GM23248 (cell line): ENCODE measurements around the gene TACSTD2. TPM values are rescaled to one million over a fixed set of nuclear protein-coding genes. Genes with fewer than 3 reads are reported as not detected.

Experiments
- DNase-seq: peaks from one replicate; pipeline ENCODE4 v3.0.0-alpha.2; 2015
- H2AFZ ChIP-seq: fragments of 200-600 bp; sonication (generic); 2 replicates; pipeline ENCODE4 v1.6.1; 2016; ENCODE audit warnings: antibody characterized with exemption
- H3F3A ChIP-seq: fragments of 200-600 bp; sonication (generic); 2 replicates; pipeline ENCODE4 v1.6.1; 2016; ENCODE audit warnings: mild to moderate bottlenecking, antibody characterized with exemption, mixed run types; ENCODE audit not compliant: insufficient read depth
- H3K27ac ChIP-seq: fragments of 200-600 bp; sonication (generic); 2 replicates; pipeline ENCODE4 v1.5.1; 2016; ENCODE audit warnings: mild to moderate bottlenecking
- H3K27me3 ChIP-seq: fragments of 200-600 bp; sonication (generic); replicated peaks from 2 replicates; pipeline ENCODE4 v1.6.1; 2016; ENCODE audit warnings: mild to moderate bottlenecking; ENCODE audit not compliant: insufficient read depth
- H3K36me3 ChIP-seq: fragments of 200-600 bp; sonication (generic); 2 replicates; pipeline ENCODE4 v1.6.1; 2016; ENCODE audit warnings: low read depth, mild to moderate bottlenecking
- H3K4me1 ChIP-seq: fragments of 200-600 bp; sonication (generic); 2 replicates; pipeline ENCODE4 v1.6.1; 2016; ENCODE audit warnings: mild to moderate bottlenecking; ENCODE audit not compliant: insufficient read depth
- H3K4me2 ChIP-seq: fragments of 200-600 bp; sonication (generic); one replicate; pipeline ENCODE4 v1.6.1; 2016; ENCODE audit warnings: mild to moderate bottlenecking; ENCODE audit not compliant: unreplicated experiment
- H3K4me3 ChIP-seq: fragments of 200-600 bp; sonication (generic); 2 replicates; pipeline ENCODE4 v1.5.1; 2016; ENCODE audit warnings: mild to moderate bottlenecking
- H3K79me2 ChIP-seq: fragments of 200-600 bp; sonication (generic); 2 replicates; pipeline ENCODE4 v1.6.1; 2016; ENCODE audit warnings: mild to moderate bottlenecking; ENCODE audit not compliant: insufficient read depth
- H3K9ac ChIP-seq: fragments of 200-600 bp; sonication (generic); 2 replicates; pipeline ENCODE4 v1.6.1; 2016; ENCODE audit warnings: mild to moderate bottlenecking
- H3K9me2 ChIP-seq: fragments of 200-600 bp; sonication (generic); 2 replicates; pipeline ENCODE4 v1.6.1; 2016; ENCODE audit warnings: mixed run types, mild to moderate bottlenecking, moderate library complexity; ENCODE audit not compliant: insufficient read depth
- H3K9me3 ChIP-seq: fragments of 200-600 bp; sonication (generic); one replicate; pipeline ENCODE4 v1.6.1; 2017; ENCODE audit warnings: low read depth
- H4K20me1 ChIP-seq: fragments of 200-600 bp; sonication (generic); 2 replicates; pipeline ENCODE4 v1.6.0; 2016; ENCODE audit not compliant: insufficient read depth
- EZH2 ChIP-seq: fragments of 200-600 bp; sonication (generic); IDR thresholded peaks from 2 replicates; pipeline ENCODE4 v1.6.1; 2018; ENCODE audit warnings: antibody characterized with exemption, mild to moderate bottlenecking; ENCODE audit not compliant: insufficient read depth, poor library complexity, severe bottlenecking
- EZH2phosphoT487 ChIP-seq: fragments of 200-600 bp; sonication (generic); IDR thresholded peaks from 2 replicates; pipeline ENCODE4 v1.6.1; 2018; ENCODE audit warnings: antibody characterized with exemption, moderate library complexity, mild to moderate bottlenecking, low read depth; ENCODE audit not compliant: insufficient read depth
- WGBS, 2 experiments: methylation state at CpG; one replicate each; pipeline ENCODE4 v1.1.6; 2015 to 2017; ENCODE audit warnings: low lambda C conversion rate in 2 of 2, low coverage in 1 of 2; ENCODE audit errors: missing lambda C conversion rate in 2 of 2; 5-methylcytosine and 5-hydroxymethylcytosine counted together
- in situ Hi-C: fragments of 300-500 bp; cut with MboI; formaldehyde crosslinking; loops from 2 replicates; pipeline ENCODE4 v1.15.0; 2020
- polyA plus RNA-seq: library from polyadenylated mRNA; unstranded; fragments of >200 nt; fragmentation: Nextera tagmentation; extraction: Ambion mirVana; gene quantifications from 2 replicates; pipeline ENCODE4 v1.2.1, GENCODE V29; 2016
- total RNA-seq: library from RNA; depleted of rRNA; stranded (reverse); fragments of >200 nt; shearing (Covaris generic); gene quantifications from 2 replicates; pipeline ENCODE4 v1.2.3, GENCODE V29; 2014

The TACSTD2 gene
- total and polyA plus RNA-seq, 2 experiments from 2014 or later: 1.5 to 1.8 TPM

- no peak overlapping the region for H3K4me2 ChIP-seq
- no peak overlapping the region for H3K9ac ChIP-seq
- H4K20me1 ChIP-seq: no peaks in the 10 kb centered on the region
- no peaks in the 10 kb centered on the region for H3K27me3 ChIP-seq
- 68 to 83% methylated on average over 1 of the region's 1 CpG for WGBS, 2 experiments
- no peak overlapping the region for H3K4me3 ChIP-seq
- H3K36me3 ChIP-seq: no peaks in the 10 kb centered on the region
- H3K9me2 ChIP-seq: no peaks in the 10 kb centered on the region
- in situ Hi-C loops: no loop called here
- no peaks in the 10 kb centered on the region for H3K9me3 ChIP-seq
- peaks cover 10% of the 10 kb centered on the region; the same call in 1 of the 2 replicates for H3F3A ChIP-seq
- TF ChIP-seq EZH2 (no peak), EZH2phosphoT487 (no peak)
- no peaks in the 10 kb centered on the region for H3K79me2 ChIP-seq
- peaks cover 27% of the 10 kb centered on the region for H3K4me1 ChIP-seq
- H3K27ac ChIP-seq: no peak overlapping the region
- H2AFZ ChIP-seq: no peak overlapping the region
- no peak for DNase-seq
Observed at GRCh38 chr1:58594546-58594945, 17.5 kb upstream of the TACSTD2 start.

GRCh38 chr1:58592522-58593134, 15.6 kb upstream of the TACSTD2 start:
- peak; percentile 87 for DNase-seq
- Histone ChIP-seq H3K9me2 (no peaks in the 10 kb centered on the region), H3K4me2 (peak overlapping the region; percentile 54), H3K27me3 (no peaks in the 10 kb centered on the region), H3K4me3 (0 out of 2 replicates have a peak overlapping the region, but pooled peaks have one; percentile 4), H4K20me1 (no peaks in the 10 kb centered on the region), H2AFZ (no peak overlapping the region), H3K9me3 (no peaks in the 10 kb centered on the region), H3K36me3 (no peaks in the 10 kb centered on the region), H3K9ac (no peak overlapping the region), H3K4me1 (peaks cover 27% of the 10 kb centered on the region), H3K27ac (peak overlapping the region; percentile 14; the same call in 1 of the 2 replicates), H3K79me2 (no peaks in the 10 kb centered on the region), H3F3A (peaks cover 10% of the 10 kb centered on the region; the same call in 1 of the 2 replicates)
- in situ Hi-C loops: no loop called here
- TF ChIP-seq EZH2 (no peak), EZH2phosphoT487 (no peak)
- WGBS, 2 experiments: 51 to 53% methylated on average over 5 of the region's 5 CpGs

GRCh38 chr1:58591806-58592205, 14.8 kb upstream of the TACSTD2 start:
- no peak overlapping the region for H3K9ac ChIP-seq
- no peaks in the 10 kb centered on the region for H3K9me2 ChIP-seq
- no peak overlapping the region for H2AFZ ChIP-seq
- no peaks in the 10 kb centered on the region for H3K79me2 ChIP-seq
- no peaks in the 10 kb centered on the region for H3K9me3 ChIP-seq
- H4K20me1 ChIP-seq: no peaks in the 10 kb centered on the region
- peak overlapping the region; percentile 54 for H3K4me2 ChIP-seq
- in situ Hi-C loops: no loop called here
- H3K27me3 ChIP-seq: no peaks in the 10 kb centered on the region
- no peak overlapping the region for H3K27ac ChIP-seq
- no peak for DNase-seq
- peaks cover 22% of the 10 kb centered on the region for H3K4me1 ChIP-seq
- TF ChIP-seq EZH2phosphoT487 (no peak), EZH2 (no peak)
- WGBS, 2 experiments: 17 to 18% methylated on average over 1 of the region's 1 CpG
- no peak overlapping the region for H3K4me3 ChIP-seq
- no peaks in the 10 kb centered on the region for H3K36me3 ChIP-seq
- peaks cover 4% of the 10 kb centered on the region; the same call in 1 of the 2 replicates for H3F3A ChIP-seq

GRCh38 chr1:58590019-58590418, 13.0 kb upstream of the TACSTD2 start:
- H3K9me3 ChIP-seq: no peaks in the 10 kb centered on the region
- H4K20me1 ChIP-seq: no peaks in the 10 kb centered on the region
- H3K4me2 ChIP-seq: no peak overlapping the region
- peaks cover 18% of the 10 kb centered on the region for H3F3A ChIP-seq
- H2AFZ ChIP-seq: no peak overlapping the region
- peaks cover 40% of the 10 kb centered on the region for H3K4me1 ChIP-seq
- no peaks in the 10 kb centered on the region for H3K79me2 ChIP-seq
- TF ChIP-seq EZH2phosphoT487 (no peak), EZH2 (no peak)
- H3K9me2 ChIP-seq: no peaks in the 10 kb centered on the region
- no peak overlapping the region for H3K27ac ChIP-seq
- no peak overlapping the region for H3K9ac ChIP-seq
- no peak for DNase-seq
- no peaks in the 10 kb centered on the region for H3K27me3 ChIP-seq
- no peak overlapping the region for H3K4me3 ChIP-seq
- H3K36me3 ChIP-seq: no peaks in the 10 kb centered on the region
- in situ Hi-C loops: no loop called here

GRCh38 chr1:58588396-58588795, 11.3 kb upstream of the TACSTD2 start:
- Histone ChIP-seq H3K9me3 (no peaks in the 10 kb centered on the region), H2AFZ (no peak overlapping the region), H4K20me1 (no peaks in the 10 kb centered on the region), H3K4me2 (no peak overlapping the region), H3K79me2 (no peaks in the 10 kb centered on the region), H3F3A (peaks cover 30% of the 10 kb centered on the region), H3K9me2 (no peaks in the 10 kb centered on the region), H3K9ac (no peak overlapping the region), H3K4me1 (peaks cover 51% of the 10 kb centered on the region), H3K27me3 (no peaks in the 10 kb centered on the region), H3K27ac (no peak overlapping the region), H3K4me3 (no peak overlapping the region), H3K36me3 (no peaks in the 10 kb centered on the region)
- no peak for DNase-seq
- 67 to 69% methylated on average over 5 of the region's 5 CpGs for WGBS, 2 experiments
- in situ Hi-C loops: no loop called here
- TF ChIP-seq EZH2phosphoT487 (no peak), EZH2 (no peak)
